Adrenal gland (tissue), 12 donors: ENCODE data around the gene RUVBL1. TPM values are rescaled to one million over a fixed set of nuclear protein-coding genes. Genes with fewer than 3 reads are reported as not detected.

Source experiments
- DNase-seq, 7 donors: peaks; one replicate each; pipeline ENCODE4 v3.0.0-alpha.2; 2019 to 2020
- H3K27ac ChIP-seq, 5 donors: fragments of 200-600 bp; sonication (generic) in 4 of 5; 1 replicate in 3 of 5; 2 replicates in 2 of 5; pipeline versions ENCODE4 v1.5.1 to v1.8.0; 2016 to 2020; ENCODE audit warnings: mild to moderate bottlenecking in 1 of 5
- H3K27me3 ChIP-seq: fragments of 200-600 bp; 2 replicates; pipeline ENCODE4 v1.8.0; 2021
- H3K36me3 ChIP-seq, 2 donors: fragments of 200-600 bp; replicated peaks in 1 of 2; 1 replicate in 1 of 2; 2 replicates in 1 of 2; pipeline versions ENCODE4 v1.5.1 to v1.8.0; 2018 to 2022
- H3K4me1 ChIP-seq, 2 donors: fragments of 200-600 bp; replicated peaks in 1 of 2; 1 replicate in 1 of 2; 2 replicates in 1 of 2; pipeline versions ENCODE4 v1.5.1 to v1.8.0; 2018 to 2021
- H3K4me3 ChIP-seq, 4 donors: fragments of 200-600 bp; sonication (generic) in 3 of 4; one replicate each; pipeline ENCODE4 v1.5.1; 2016 to 2018
- H3K9me3 ChIP-seq, 3 donors: fragments of 200-600 bp; sonication (generic) in 1 of 3; replicated peaks in 1 of 3; 1 replicate in 2 of 3; 2 replicates in 1 of 3; pipeline versions ENCODE4 v1.5.1 to v1.8.0; 2016 to 2021
- POLR2A ChIP-seq, 2 donors: fragments of 450-650 bp; IDR thresholded peaks; one replicate each; pipeline ENCODE4 v1.6.1; 2017; ENCODE audit warnings: antibody characterized with exemption in 2 of 2, mild to moderate bottlenecking in 2 of 2, moderate library complexity in 1 of 2
- WGBS, 4 donors: extraction: QIAGEN DNeasy Blood & Tissue Kit in 2 of 4; methylation state at CpG; one replicate each; pipeline versions ENCODE4 v1.1.5 to v1.1.7; 2013 to 2017; 5-methylcytosine and 5-hydroxymethylcytosine counted together
- intact Hi-C, 2 donors: fragments of 100-400 bp; cut with DNase I; formaldehyde crosslinking; loops; one replicate each; pipeline versions ENCODE4 v1.14.1 to v1.15.0; 2022 to 2023
- polyA plus RNA-seq, 3 donors: library from polyadenylated mRNA; stranded (reverse); fragments of 200-250 nt in 2 of 3; fragments of 350-450 nt in 1 of 3; fragmentation: Illumina TruSeq in 1 of 3; extraction: RNeasy Lipid Tissue Mini Kit (QIAGEN cat#74804) in 1 of 3; gene quantifications; one replicate each; pipeline ENCODE4 v1.2.3, GENCODE V29; 2013 to 2014
- total RNA-seq, 9 donors: library from RNA; depleted of rRNA in 4 of 9; stranded (reverse); fragments of >200 nt in 4 of 9; fragments of 120-200 nt in 1 of 9; fragmentation: NEBNext Ultra II Directional in 1 of 9; extraction: Animal tissue kit (Norgen Biotek cat#: 25700) in 1 of 9; gene quantifications; one replicate each; pipeline versions ENCODE4 v1.1.0 to v1.2.4, GENCODE V29; 2013 to 2023
- TF ChIP-seq, protein P1 (sequence below), 6 experiments: fragments of 450-650 bp in 4 of 6; fragments of 200-600 bp in 2 of 6; sonication (generic) in 1 of 6; IDR thresholded peaks; 1 replicate in 5 of 6; 2 replicates in 1 of 6; pipeline versions ENCODE4 v1.5.1 to v1.8.0; 2016 to 2021; ENCODE audit warnings: antibody characterized with exemption in 6 of 6, mild to moderate bottlenecking in 2 of 6, moderate library complexity in 1 of 6
- donor health status: healthy with polysubstance abuse.
- donor health status: Bipolar disorder and iron deficiency.
- donor health status: DM: yes; HTN: yes; CAD: no.
- donor health status: DM: no; HTN: no; CAD: no.
- donor health status: DM: no; HTN: no; CAD: no.
- donor health status: DM: yes; HTN: yes; CAD: no.

Gene RUVBL1
- total and polyA plus RNA-seq, 12 donors, result 7.9 to 57.3 (median 25.4) TPM

DNA sequence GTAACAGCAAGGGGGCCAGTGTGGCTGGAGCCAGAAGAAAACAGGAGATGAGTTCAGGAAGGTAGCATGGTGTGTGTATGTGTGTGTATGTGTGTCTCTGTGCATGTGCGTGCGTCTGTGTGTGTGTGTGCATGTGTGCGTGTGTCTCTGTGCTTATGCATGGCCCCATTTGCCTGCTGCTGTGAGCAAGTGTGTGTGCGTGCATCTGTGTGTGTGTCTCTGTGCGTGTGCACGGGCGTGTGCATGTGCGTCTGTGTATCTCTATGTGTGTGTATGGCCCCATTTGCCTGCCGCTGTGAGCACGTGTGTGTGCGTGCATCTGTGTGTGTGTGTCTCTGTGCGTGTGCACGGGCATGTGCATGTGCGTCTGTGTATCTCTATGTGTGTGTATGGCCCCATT is 22.6 kb upstream of the RUVBL1 start:
- Histone ChIP-seq H3K4me3 (no peak overlapping the region), H3K9me3 (no peaks in the 10 kb centered on the region), H3K27ac (no peak overlapping the region), H3K36me3 (no peaks in the 10 kb centered on the region), H3K4me1 (no peaks in the 10 kb centered on the region), H3K27me3 (no peaks in the 10 kb centered on the region)
- TF ChIP-seq, protein P1, sequence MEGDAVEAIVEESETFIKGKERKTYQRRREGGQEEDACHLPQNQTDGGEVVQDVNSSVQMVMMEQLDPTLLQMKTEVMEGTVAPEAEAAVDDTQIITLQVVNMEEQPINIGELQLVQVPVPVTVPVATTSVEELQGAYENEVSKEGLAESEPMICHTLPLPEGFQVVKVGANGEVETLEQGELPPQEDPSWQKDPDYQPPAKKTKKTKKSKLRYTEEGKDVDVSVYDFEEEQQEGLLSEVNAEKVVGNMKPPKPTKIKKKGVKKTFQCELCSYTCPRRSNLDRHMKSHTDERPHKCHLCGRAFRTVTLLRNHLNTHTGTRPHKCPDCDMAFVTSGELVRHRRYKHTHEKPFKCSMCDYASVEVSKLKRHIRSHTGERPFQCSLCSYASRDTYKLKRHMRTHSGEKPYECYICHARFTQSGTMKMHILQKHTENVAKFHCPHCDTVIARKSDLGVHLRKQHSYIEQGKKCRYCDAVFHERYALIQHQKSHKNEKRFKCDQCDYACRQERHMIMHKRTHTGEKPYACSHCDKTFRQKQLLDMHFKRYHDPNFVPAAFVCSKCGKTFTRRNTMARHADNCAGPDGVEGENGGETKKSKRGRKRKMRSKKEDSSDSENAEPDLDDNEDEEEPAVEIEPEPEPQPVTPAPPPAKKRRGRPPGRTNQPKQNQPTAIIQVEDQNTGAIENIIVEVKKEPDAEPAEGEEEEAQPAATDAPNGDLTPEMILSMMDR (IDR thresholded peaks at IDR 0.05), result no peak
- TF ChIP-seq POLR2A (IDR thresholded peaks at IDR 0.05), result no peak
- intact Hi-C loops, result no loop called here
- peak in 1 of 7 donors; percentile 28 for DNase-seq
- WGBS, 4 donors, result 91 to 95% (median 92%) methylated on average over 6 to 14 of the region's 14 CpGs

DNA sequence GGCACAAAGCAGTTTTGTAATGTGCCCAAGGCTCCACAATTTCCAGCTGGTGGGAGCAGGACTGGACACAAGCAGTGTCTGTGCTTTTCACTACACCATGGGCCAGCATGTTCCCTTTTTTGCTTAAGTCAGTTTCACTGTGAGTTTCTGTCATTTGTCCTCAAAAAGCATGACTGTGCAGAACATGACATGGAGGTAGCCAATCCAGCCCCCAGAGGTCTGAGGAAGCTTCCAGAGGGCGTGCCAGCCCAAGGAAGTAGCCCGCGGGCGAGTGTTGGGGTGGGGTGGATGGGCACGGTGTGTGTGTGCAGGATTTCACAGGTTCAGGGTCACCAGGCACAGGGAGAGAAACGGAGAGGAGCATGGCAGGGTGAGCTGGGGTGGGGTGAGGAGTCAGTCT is 21.7 kb upstream of the RUVBL1 start:
- Histone ChIP-seq H3K36me3 (no peaks in the 10 kb centered on the region), H3K4me3 (no peak overlapping the region), H3K27me3 (no peaks in the 10 kb centered on the region), H3K4me1 (no peaks in the 10 kb centered on the region), H3K27ac (no peak overlapping the region), H3K9me3 (no peaks in the 10 kb centered on the region)
- 37 to 62% (median 46%) methylated on average over 6 of the region's 6 CpGs for WGBS, 4 donors
- DNase-seq, result peak in 6 of 7 donors; percentile 33 to 56 (median 43)
- TF ChIP-seq, protein P1 (IDR thresholded peaks at IDR 0.05), result no peak
- no peak for TF ChIP-seq POLR2A (IDR thresholded peaks at IDR 0.05)
- intact Hi-C loops, result no loop called here

DNA sequence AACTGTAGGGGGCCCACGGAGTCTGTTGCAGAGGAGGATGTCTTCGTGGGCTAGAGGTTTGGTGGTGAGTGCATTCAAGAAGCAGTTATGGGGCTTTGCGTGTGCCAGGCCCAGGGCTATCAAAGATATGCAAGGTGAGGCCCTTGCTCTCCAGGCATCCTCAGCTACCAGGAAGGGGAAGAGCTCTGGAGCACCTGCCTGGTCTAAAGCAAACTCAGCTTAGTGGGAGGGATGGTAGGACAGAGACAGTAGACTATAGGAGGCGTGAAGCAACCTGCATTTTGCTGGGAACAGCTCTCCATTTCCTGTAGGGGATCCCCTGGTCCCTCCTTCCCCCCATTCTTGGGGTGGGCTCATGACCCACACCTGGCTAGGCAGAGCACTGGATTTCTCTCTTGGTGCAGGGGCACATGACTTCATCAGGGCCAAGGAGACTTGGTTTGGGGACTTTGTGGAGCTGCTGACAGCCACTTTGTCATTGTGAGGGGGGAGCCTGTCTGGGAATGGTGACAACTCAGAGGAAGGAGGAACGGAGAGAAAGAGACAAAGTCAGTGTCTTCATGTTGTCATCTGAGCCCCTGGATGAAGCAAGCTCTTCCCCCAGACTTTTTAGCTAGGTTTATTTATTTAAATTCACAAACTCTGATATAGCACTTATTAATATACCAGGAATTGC is 21.0 kb upstream of the RUVBL1 start:
- intact Hi-C loops, result no loop called here
- DNase-seq, result no peak
- Histone ChIP-seq H3K27me3 (no peaks in the 10 kb centered on the region), H3K4me1 (no peaks in the 10 kb centered on the region), H3K36me3 (no peaks in the 10 kb centered on the region), H3K4me3 (no peak overlapping the region), H3K27ac (peak overlapping the region in 1 of 5 donors; percentile 1), H3K9me3 (no peaks in the 10 kb centered on the region)
- 71 to 78% (median 74%) methylated on average over 5 of the region's 5 CpGs for WGBS, 4 donors
- TF ChIP-seq, protein P1 (IDR thresholded peaks at IDR 0.05), result no peak

DNA sequence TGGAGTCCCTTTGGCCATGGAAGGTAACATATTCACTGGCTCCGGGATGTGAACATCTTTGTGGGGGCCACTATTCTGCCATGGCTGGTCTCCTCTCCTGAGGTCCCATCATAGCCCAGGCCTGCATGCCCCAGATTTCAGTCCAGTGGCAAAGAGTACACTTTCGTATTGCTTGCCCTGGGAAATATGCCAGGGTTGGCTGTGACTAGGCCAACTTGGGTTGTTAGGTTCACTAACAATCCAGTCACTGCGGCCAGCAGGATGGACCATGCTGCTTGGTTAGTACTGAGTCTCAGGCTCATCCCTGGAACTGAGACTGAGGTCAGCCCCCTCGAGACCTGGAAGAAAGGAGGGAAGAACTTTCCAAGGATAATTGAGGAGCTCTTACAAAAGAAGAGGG is 19.9 kb upstream of the RUVBL1 start:
- 75 to 91% (median 84%) methylated on average over 4 of the region's 4 CpGs for WGBS, 4 donors
- no peak for DNase-seq
- intact Hi-C loops, result no loop called here
- H3K4me1 ChIP-seq, result no peaks in the 10 kb centered on the region
- H3K27ac ChIP-seq, result no peak overlapping the region
- H3K9me3 ChIP-seq, result no peaks in the 10 kb centered on the region
- no peak for TF ChIP-seq POLR2A (IDR thresholded peaks at IDR 0.05)
- TF ChIP-seq, protein P1 (IDR thresholded peaks at IDR 0.05), result no peak
- H3K36me3 ChIP-seq, result no peaks in the 10 kb centered on the region
- H3K4me3 ChIP-seq, result no peak overlapping the region
- no peaks in the 10 kb centered on the region for H3K27me3 ChIP-seq
